Neuronal stem cell (in vitro differentiated cells): ENCODE results near the gene ALG1.

Experiments used
- DNase-seq: peaks from one replicate; pipeline ENCODE4 v3.0.0-alpha.2; 2013; ENCODE audit warnings: low spot score
- H2AFZ ChIP-seq: one replicate; pipeline ENCODE4 v1.6.1; 2013; ENCODE audit warnings: mild to moderate bottlenecking, low read length, inconsistent platforms
- H2AK5ac ChIP-seq: 2 replicates; pipeline ENCODE4 v1.6.1; 2013; ENCODE audit warnings: low read depth, mild to moderate bottlenecking, inconsistent platforms, low read length, moderate library complexity, mixed read lengths
- H2BK120ac ChIP-seq: 2 replicates; pipeline ENCODE4 v1.6.1; 2013; ENCODE audit warnings: low read depth, mild to moderate bottlenecking, inconsistent platforms, low read length, moderate library complexity, mixed read lengths
- H2BK12ac ChIP-seq: one replicate; pipeline ENCODE4 v1.6.1; 2013; ENCODE audit warnings: low read length, inconsistent platforms
- H2BK15ac ChIP-seq: 2 replicates; pipeline ENCODE4 v1.6.1; 2013; ENCODE audit warnings: mild to moderate bottlenecking, low read length, inconsistent platforms, mixed read lengths
- H2BK5ac ChIP-seq: one replicate; pipeline ENCODE4 v1.6.1; 2013; ENCODE audit warnings: inconsistent platforms, mild to moderate bottlenecking, low read length, moderate library complexity
- H3K14ac ChIP-seq: one replicate; pipeline ENCODE4 v1.6.1; 2013; ENCODE audit warnings: low read length, inconsistent platforms
- H3K18ac ChIP-seq: 2 replicates; pipeline ENCODE4 v1.6.1; 2013; ENCODE audit warnings: low read length, inconsistent platforms
- H3K23ac ChIP-seq: 2 replicates; pipeline ENCODE4 v1.6.1; 2013; ENCODE audit warnings: low read depth, mild to moderate bottlenecking, mixed read lengths, low read length, inconsistent platforms; ENCODE audit not compliant: poor library complexity
- H3K27ac ChIP-seq: replicated peaks from 3 replicates; pipeline ENCODE4 v1.5.1; 2013; ENCODE audit warnings: low read length, inconsistent platforms
- H3K27me3 ChIP-seq, 3 experiments: 2 replicates each; pipeline ENCODE4 v1.6.1; 2013; ENCODE audit warnings: low read length in 3 of 3, mild to moderate bottlenecking in 2 of 3, inconsistent platforms in 1 of 3, low read depth in 1 of 3, mixed read lengths in 1 of 3, moderate library complexity in 1 of 3; ENCODE audit not compliant: control insufficient read depth in 3 of 3, insufficient read depth in 3 of 3
- H3K36me3 ChIP-seq, 2 donors: replicated peaks in 1 of 2; 2 replicates each; pipeline ENCODE4 v1.6.1; 2013; ENCODE audit warnings: low read length in 2 of 2; ENCODE audit not compliant: control insufficient read depth in 2 of 2, insufficient read depth in 2 of 2
- H3K4ac ChIP-seq: 2 replicates; pipeline ENCODE4 v1.6.1; 2013; ENCODE audit warnings: inconsistent platforms, mild to moderate bottlenecking, low read length, moderate library complexity
- H3K4me1 ChIP-seq, 2 donors: 1 replicate in 1 of 2; 2 replicates in 1 of 2; pipeline ENCODE4 v1.6.1; 2013; ENCODE audit warnings: low read length in 2 of 2, low read depth in 1 of 2; ENCODE audit not compliant: control insufficient read depth in 2 of 2, insufficient read depth in 1 of 2
- H3K4me2 ChIP-seq: one replicate; pipeline ENCODE4 v1.6.1; 2013; ENCODE audit warnings: mild to moderate bottlenecking, low read length, inconsistent platforms; ENCODE audit not compliant: insufficient read depth, poor library complexity, severe bottlenecking
- H3K4me3 ChIP-seq, 2 donors: 2 replicates each; pipeline ENCODE4 v1.5.1; 2013; ENCODE audit warnings: low read length in 2 of 2, mild to moderate bottlenecking in 2 of 2, inconsistent platforms in 1 of 2, moderate library complexity in 1 of 2
- H3K79me1 ChIP-seq: one replicate; pipeline ENCODE4 v1.6.1; 2013; ENCODE audit warnings: low read depth, mild to moderate bottlenecking, inconsistent platforms, low read length, moderate library complexity
- H3K9ac ChIP-seq: one replicate; pipeline ENCODE4 v1.6.1; 2013; ENCODE audit warnings: mild to moderate bottlenecking, low read depth, low read length, inconsistent platforms; ENCODE audit not compliant: poor library complexity
- H3K9me3 ChIP-seq, 2 donors: replicated peaks in 1 of 2; 2 replicates each; pipeline versions ENCODE3 to v1.6.1; 2013; ENCODE audit warnings: low read length in 2 of 2, mild to moderate bottlenecking in 2 of 2, inconsistent platforms in 1 of 2, low read depth in 1 of 2, mixed read lengths in 1 of 2, moderate library complexity in 1 of 2; ENCODE audit not compliant: control insufficient read depth in 2 of 2, insufficient read depth in 1 of 2
- H4K8ac ChIP-seq: one replicate; pipeline ENCODE4 v1.6.1; 2013; ENCODE audit warnings: low read depth, mild to moderate bottlenecking, inconsistent platforms, low read length, moderate library complexity
- H4K91ac ChIP-seq: one replicate; pipeline ENCODE4 v1.6.1; 2013; ENCODE audit warnings: low read length, low read depth, mild to moderate bottlenecking, inconsistent platforms; ENCODE audit not compliant: poor library complexity
- WGBS, 2 donors: extraction: QIAGEN DNeasy Blood & Tissue Kit; methylation state at CpG; one replicate each; pipeline ENCODE4 v1.1.7; 2013; ENCODE audit warnings: missing lambda C conversion rate in 2 of 2, mixed read lengths in 1 of 2; ENCODE audit not compliant: insufficient read length in 2 of 2, insufficient replicate concordance in 1 of 2; ENCODE audit errors: extremely low coverage in 2 of 2; 5-methylcytosine and 5-hydroxymethylcytosine counted together

Gene ALG1

DNA sequence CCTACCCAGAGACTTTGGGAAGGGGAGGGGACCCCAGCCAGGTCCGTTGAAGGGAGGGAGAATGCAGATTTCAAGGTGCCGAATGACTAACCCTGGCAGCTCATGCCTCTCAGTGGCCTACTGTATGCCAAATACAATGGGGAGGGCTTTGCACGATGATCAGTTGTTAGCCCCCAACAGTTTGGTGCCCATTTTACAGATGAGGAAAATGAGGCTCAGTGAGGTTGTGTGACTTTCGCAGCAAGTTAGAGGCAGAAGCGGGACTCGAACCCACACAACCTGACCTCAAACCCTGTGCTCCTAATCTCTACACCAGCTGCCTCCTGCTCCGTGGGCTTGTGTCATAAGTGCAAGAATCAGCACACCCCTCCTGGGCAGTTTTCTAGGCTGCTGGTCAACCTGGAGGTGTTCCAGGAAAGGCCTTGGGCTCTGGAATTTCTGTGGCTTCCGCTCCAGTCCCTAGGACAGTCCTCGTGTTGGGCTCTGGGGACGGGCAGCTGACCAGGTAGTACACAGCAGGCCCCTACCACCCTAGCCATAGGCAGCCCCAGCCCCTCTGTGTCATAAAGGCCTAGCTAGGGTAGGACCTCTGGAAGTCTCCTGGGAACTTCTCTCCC is 26.0 kb upstream of the ALG1 start:
- Histone ChIP-seq H3K27me3 (peaks cover 0 to 16% (median 0%) of the 10 kb centered on the region in 3 experiments), H4K91ac (no peak overlapping the region), H3K4ac (no peak overlapping the region), H2BK5ac (no peak overlapping the region), H3K79me1 (no peaks in the 10 kb centered on the region), H3K14ac (no peak overlapping the region), H3K4me1 (no peaks in the 10 kb centered on the region), H3K18ac (no peak overlapping the region), H3K36me3 (no peaks in the 10 kb centered on the region), H2BK12ac (no peak overlapping the region), H3K27ac (no peak overlapping the region), H2AFZ (no peak overlapping the region), H3K9me3 (no peaks in the 10 kb centered on the region), H3K4me3 (no peak overlapping the region), H3K9ac (no peak overlapping the region), H4K8ac (no peak overlapping the region), H3K23ac (no peak overlapping the region), H2BK15ac (no peak overlapping the region), H2AK5ac (no peak overlapping the region), H3K4me2 (no peak overlapping the region), H2BK120ac (no peak overlapping the region)
- DNase-seq: no peak
- WGBS, 2 donors: no CpG with 5 or more reads among the region's 10 CpGs

- H3K9ac ChIP-seq: no peak overlapping the region
- no peak overlapping the region for H3K4ac ChIP-seq
- H3K4me1 ChIP-seq: no peaks in the 10 kb centered on the region
- H4K91ac ChIP-seq: no peak overlapping the region
- no peak overlapping the region for H3K4me3 ChIP-seq
- peaks cover 0 to 5% (median 0%) of the 10 kb centered on the region in 3 experiments for H3K27me3 ChIP-seq
- no peaks in the 10 kb centered on the region for H3K79me1 ChIP-seq
- no peak overlapping the region for H2BK15ac ChIP-seq
- DNase-seq: no peak
- WGBS, 2 donors: no CpG with 5 or more reads among the region's 2 CpGs
- H2AFZ ChIP-seq: no peak overlapping the region
- H3K4me2 ChIP-seq: no peak overlapping the region
- no peak overlapping the region for H2AK5ac ChIP-seq
- H3K18ac ChIP-seq: no peak overlapping the region
- H3K14ac ChIP-seq: no peak overlapping the region
- H3K23ac ChIP-seq: no peak overlapping the region
- H2BK5ac ChIP-seq: no peak overlapping the region
- H3K27ac ChIP-seq: no peak overlapping the region
- no peak overlapping the region for H2BK120ac ChIP-seq
- H2BK12ac ChIP-seq: no peak overlapping the region
- H4K8ac ChIP-seq: no peak overlapping the region
- no peaks in the 10 kb centered on the region for H3K9me3 ChIP-seq
- H3K36me3 ChIP-seq: no peaks in the 10 kb centered on the region
These were observed 24.7 kb upstream of the ALG1 start for GRCh38 chr16:5046914-5047313.

DNA sequence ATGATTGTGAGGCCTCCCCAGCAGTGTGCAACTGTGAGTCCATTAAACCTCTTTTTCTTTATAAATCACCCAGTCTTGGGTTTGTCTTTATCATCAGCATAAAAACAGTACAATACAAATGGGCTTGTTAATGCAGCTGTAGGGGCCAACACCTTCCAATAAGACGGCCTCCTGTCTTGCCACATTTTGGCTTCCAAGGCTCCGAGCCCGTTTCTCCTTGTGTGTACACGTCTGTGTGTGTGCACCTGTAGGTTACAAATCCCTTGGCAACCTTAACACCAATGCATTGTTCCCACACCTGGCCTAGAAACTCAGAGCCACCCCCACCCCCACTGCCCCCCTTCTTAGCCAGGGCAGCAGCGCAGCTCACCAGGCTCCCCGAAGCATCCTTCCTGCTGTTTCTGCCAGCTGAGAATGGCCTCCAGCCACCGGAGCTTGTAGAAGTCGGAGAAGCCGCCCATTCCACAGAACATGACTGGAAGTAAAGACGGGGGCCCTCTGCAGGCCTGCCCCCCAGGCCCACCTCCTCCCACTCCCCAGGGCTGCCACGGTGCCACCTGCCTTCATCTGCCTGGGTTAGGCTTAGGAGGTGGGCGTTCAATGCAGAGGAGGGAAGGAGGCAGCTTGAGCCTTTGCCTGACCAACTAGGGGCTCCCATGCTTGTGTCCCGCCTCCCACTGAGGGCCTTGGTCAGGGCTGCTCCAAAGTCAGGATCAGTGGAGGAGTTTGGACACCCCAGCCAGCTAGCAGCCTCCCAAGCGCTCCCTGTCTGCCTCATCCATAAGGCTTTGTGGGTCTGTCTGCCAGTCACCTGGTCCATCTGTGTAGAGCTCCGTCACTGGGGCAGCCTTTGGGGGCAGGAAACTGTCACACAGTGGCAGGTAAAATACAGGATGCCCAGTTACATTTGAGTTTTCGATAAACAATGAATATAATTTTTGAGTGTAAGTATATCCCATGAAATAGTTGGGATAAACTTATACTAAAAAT is 16.5 kb upstream of the ALG1 start:
- no peak overlapping the region for H4K8ac ChIP-seq
- WGBS, 2 donors: no CpG with 5 or more reads among the region's 16 CpGs
- no peak overlapping the region for H3K14ac ChIP-seq
- H3K27me3 ChIP-seq: no peaks in the 10 kb centered on the region
- no peak overlapping the region for H3K18ac ChIP-seq
- no peak overlapping the region for H2BK12ac ChIP-seq
- peaks cover 0 to 2% of the 10 kb centered on the region in 2 donors for H3K9me3 ChIP-seq
- H4K91ac ChIP-seq: no peak overlapping the region
- H3K23ac ChIP-seq: no peak overlapping the region
- H2BK120ac ChIP-seq: no peak overlapping the region
- no peak overlapping the region for H2BK5ac ChIP-seq
- H3K4me2 ChIP-seq: no peak overlapping the region
- no peak overlapping the region for H2AFZ ChIP-seq
- no peaks in the 10 kb centered on the region for H3K36me3 ChIP-seq
- no peak overlapping the region for H2AK5ac ChIP-seq
- H3K27ac ChIP-seq: no peak overlapping the region
- no peak overlapping the region for H2BK15ac ChIP-seq
- no peak overlapping the region for H3K4me3 ChIP-seq
- peak overlapping the region; percentile 60 for H3K9ac ChIP-seq
- H3K79me1 ChIP-seq: no peaks in the 10 kb centered on the region
- H3K4ac ChIP-seq: no peak overlapping the region
- H3K4me1 ChIP-seq: peaks cover 2 to 8% of the 10 kb centered on the region in 2 donors
- DNase-seq: no peak

GRCh38 chr16:5056352-5056751 is 15.3 kb upstream of the ALG1 start:
- H2BK12ac ChIP-seq: no peak overlapping the region
- no peaks in the 10 kb centered on the region for H3K79me1 ChIP-seq
- no peak overlapping the region for H3K14ac ChIP-seq
- H2BK5ac ChIP-seq: no peak overlapping the region
- no peak overlapping the region for H2AK5ac ChIP-seq
- no peak overlapping the region for H4K8ac ChIP-seq
- no peak overlapping the region for H3K18ac ChIP-seq
- no CpG with 5 or more reads among the region's 11 CpGs for WGBS, 2 donors
- H2AFZ ChIP-seq: peak overlapping the region; percentile 51
- no peak overlapping the region for H3K4me2 ChIP-seq
- no peak overlapping the region for H3K9ac ChIP-seq
- no peaks in the 10 kb centered on the region for H3K27me3 ChIP-seq
- H3K4me3 ChIP-seq: no peak overlapping the region
- no peak overlapping the region for H3K23ac ChIP-seq
- H2BK120ac ChIP-seq: no peak overlapping the region
- no peak for DNase-seq
- H3K27ac ChIP-seq: no peak overlapping the region
- H3K4me1 ChIP-seq: peaks cover 2 to 8% of the 10 kb centered on the region in 2 donors
- H2BK15ac ChIP-seq: no peak overlapping the region
- H3K9me3 ChIP-seq: peaks cover 0 to 2% of the 10 kb centered on the region in 2 donors
- H3K4ac ChIP-seq: no peak overlapping the region
- H4K91ac ChIP-seq: no peak overlapping the region
- no peaks in the 10 kb centered on the region for H3K36me3 ChIP-seq
